ENCODE measurements around the gene CGNL1. TPM values are rescaled to one million over a fixed set of nuclear protein-coding genes. Genes with fewer than 3 reads are reported as not detected.

CGNL1 gene
- total RNA-seq, 1 experiment from 2014 or later, result 3.3 TPM

- Mint-ChIP-seq H3K36me3 (ENCODE audit: insufficient read depth, unreplicated experiment) (no peaks in the 10 kb centered on the region), H3K27ac (ENCODE audit: unreplicated experiment) (no peak overlapping the region), H3K27me3 (ENCODE audit: unreplicated experiment) (peaks cover 10% of the 10 kb centered on the region), H3K4me1 (ENCODE audit: low read depth, unreplicated experiment) (peaks cover 13% of the 10 kb centered on the region), H3K4me3 (ENCODE audit: low read depth, unreplicated experiment) (no peak overlapping the region), H3K9me3 (ENCODE audit: low read depth, unreplicated experiment) (peaks cover 3% of the 10 kb centered on the region)
- CTCF ChIA-PET, result no interaction called here
- intact Hi-C loops (cut with micrococcal nuclease; ENCODE audit: unreplicated experiment), result no loop called here
- TF ChIP-seq CTCF (IDR thresholded peaks at IDR 0.05; ENCODE audit: unreplicated experiment), result no peak
- no peak for DNase-seq
- BruUV-seq (replicated peaks), result no TSS peak
Observed at GRCh38 chr15:57419335-57419734, 43.0 kb downstream of the CGNL1 start.

GRCh38 chr15:57421110-57421509 lies 44.8 kb downstream of the CGNL1 start:
- Mint-ChIP-seq H3K4me1 (ENCODE audit: low read depth, unreplicated experiment) (peaks cover 13% of the 10 kb centered on the region), H3K4me3 (ENCODE audit: low read depth, unreplicated experiment) (no peak overlapping the region), H3K9me3 (ENCODE audit: low read depth, unreplicated experiment) (peaks cover 3% of the 10 kb centered on the region), H3K36me3 (ENCODE audit: insufficient read depth, unreplicated experiment) (no peaks in the 10 kb centered on the region), H3K27ac (ENCODE audit: unreplicated experiment) (no peak overlapping the region), H3K27me3 (ENCODE audit: unreplicated experiment) (peaks cover 13% of the 10 kb centered on the region)
- intact Hi-C loops (cut with micrococcal nuclease; ENCODE audit: unreplicated experiment), result no loop called here
- TF ChIP-seq CTCF (IDR thresholded peaks at IDR 0.05; ENCODE audit: unreplicated experiment), result no peak
- DNase-seq, result no peak
- CTCF ChIA-PET, result no interaction called here
- no TSS peak for BruUV-seq (replicated peaks)

- H3K27ac Mint-ChIP-seq (ENCODE audit: unreplicated experiment), result no peak overlapping the region
- intact Hi-C loops (cut with micrococcal nuclease; ENCODE audit: unreplicated experiment), result no loop called here
- no peak for TF ChIP-seq CTCF (IDR thresholded peaks at IDR 0.05; ENCODE audit: unreplicated experiment)
Observed at GRCh38 chr15:57421551-57421950, 45.2 kb downstream of the CGNL1 start.

GRCh38 chr15:57422113-57422754 lies 45.9 kb downstream of the CGNL1 start:
- DNase-seq, result no peak
- no peak for TF ChIP-seq CTCF (IDR thresholded peaks at IDR 0.05; ENCODE audit: unreplicated experiment)
- no peak overlapping the region for H3K27ac Mint-ChIP-seq (ENCODE audit: unreplicated experiment)
- H3K9me3 Mint-ChIP-seq (ENCODE audit: low read depth, unreplicated experiment), result peaks cover 3% of the 10 kb centered on the region
- CTCF ChIA-PET, result no interaction called here
- no TSS peak for BruUV-seq (replicated peaks)
- H3K4me1 Mint-ChIP-seq (ENCODE audit: low read depth, unreplicated experiment), result peaks cover 13% of the 10 kb centered on the region
- H3K36me3 Mint-ChIP-seq (ENCODE audit: insufficient read depth, unreplicated experiment), result no peaks in the 10 kb centered on the region
- intact Hi-C loops (cut with micrococcal nuclease; ENCODE audit: unreplicated experiment), result no loop called here
- H3K27me3 Mint-ChIP-seq (ENCODE audit: unreplicated experiment), result peaks cover 13% of the 10 kb centered on the region
- H3K4me3 Mint-ChIP-seq (ENCODE audit: low read depth, unreplicated experiment), result no peak overlapping the region

More at GRCh38 chr15:57421551-57421950, 45.2 kb downstream of the CGNL1 start:
- H3K36me3 Mint-ChIP-seq (ENCODE audit: insufficient read depth, unreplicated experiment), result no peaks in the 10 kb centered on the region
- CTCF ChIA-PET, result no interaction called here
- BruUV-seq (replicated peaks), result no TSS peak
- peaks cover 13% of the 10 kb centered on the region for H3K27me3 Mint-ChIP-seq (ENCODE audit: unreplicated experiment)
- no peak overlapping the region for H3K4me3 Mint-ChIP-seq (ENCODE audit: low read depth, unreplicated experiment)
- DNase-seq, result no peak
- H3K4me1 Mint-ChIP-seq (ENCODE audit: low read depth, unreplicated experiment), result peaks cover 13% of the 10 kb centered on the region
- H3K9me3 Mint-ChIP-seq (ENCODE audit: low read depth, unreplicated experiment), result peaks cover 3% of the 10 kb centered on the region
